NCI-H748 (cell line): Measurements from ENCODE around the gene TACC2.
"Not testable (repeated sequence)": the region's sequence is repeated elsewhere in the genome, so short reads cannot be mapped to it uniquely, and the experiment has no call there.

Experiments
- DNase-seq: peaks from one replicate; lab custom pipeline; 2025; ENCODE audit not compliant: unreplicated experiment; lab: John Stamatoyannopoulos, UW

TACC2 gene

DNA sequence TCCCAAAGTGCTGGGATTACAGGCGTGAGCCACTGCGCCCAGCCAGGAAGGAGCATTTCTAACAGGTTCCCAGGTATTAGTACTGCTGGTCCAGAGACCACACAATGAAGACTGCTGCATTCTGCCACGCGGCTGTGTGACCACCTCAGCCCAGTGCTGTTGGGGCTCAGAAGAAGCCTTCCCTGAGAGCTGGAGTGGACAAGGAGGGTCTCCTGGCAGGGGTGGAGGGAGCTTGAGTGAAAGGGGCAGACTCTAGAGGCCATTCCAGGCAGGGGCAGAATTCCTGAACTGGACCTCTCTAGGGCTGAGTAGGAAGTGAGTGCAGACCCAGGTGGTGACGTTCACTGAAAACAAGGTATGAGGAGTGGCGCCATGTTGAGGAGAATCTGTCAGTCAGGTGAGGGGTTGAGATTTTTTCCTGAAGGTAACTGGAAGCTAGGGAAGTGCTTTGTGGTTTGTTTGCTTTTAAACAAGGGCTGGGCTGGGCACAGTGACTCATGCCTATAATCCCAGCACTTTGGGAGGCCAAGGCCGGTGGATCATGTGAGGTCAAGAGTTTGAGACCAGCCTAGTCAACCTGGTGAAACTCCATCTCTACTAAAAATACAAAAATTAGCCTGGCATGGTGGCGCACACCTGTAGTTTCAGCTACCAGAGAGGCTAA, 67.6 kb downstream of the TACC2 start:
- no peak for DNase-seq

- no peak for DNase-seq
Measured at GRCh38 chr10:122057841-122058413, 69.0 kb downstream of the TACC2 start.

DNA sequence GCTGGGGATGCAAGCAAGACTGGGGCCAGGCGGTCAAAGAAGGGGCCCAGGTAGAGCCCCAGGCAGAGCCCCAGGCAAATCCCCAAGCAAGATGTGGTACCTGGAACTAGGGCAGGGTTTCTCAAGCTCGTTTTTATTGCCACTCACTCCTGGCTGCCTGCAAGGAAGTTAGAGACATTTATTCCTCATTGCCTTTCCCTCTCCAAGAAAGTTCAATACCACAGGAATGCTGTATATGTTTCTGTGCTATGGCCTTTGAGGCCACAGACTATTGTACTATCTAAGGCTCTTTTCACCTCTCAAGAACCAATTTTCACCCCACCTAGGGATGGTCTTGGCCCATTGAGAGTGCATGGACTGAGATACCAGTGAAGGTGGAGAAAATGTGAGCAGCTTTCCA, 71.3 kb downstream of the TACC2 start:
- DNase-seq: no peak

DNA sequence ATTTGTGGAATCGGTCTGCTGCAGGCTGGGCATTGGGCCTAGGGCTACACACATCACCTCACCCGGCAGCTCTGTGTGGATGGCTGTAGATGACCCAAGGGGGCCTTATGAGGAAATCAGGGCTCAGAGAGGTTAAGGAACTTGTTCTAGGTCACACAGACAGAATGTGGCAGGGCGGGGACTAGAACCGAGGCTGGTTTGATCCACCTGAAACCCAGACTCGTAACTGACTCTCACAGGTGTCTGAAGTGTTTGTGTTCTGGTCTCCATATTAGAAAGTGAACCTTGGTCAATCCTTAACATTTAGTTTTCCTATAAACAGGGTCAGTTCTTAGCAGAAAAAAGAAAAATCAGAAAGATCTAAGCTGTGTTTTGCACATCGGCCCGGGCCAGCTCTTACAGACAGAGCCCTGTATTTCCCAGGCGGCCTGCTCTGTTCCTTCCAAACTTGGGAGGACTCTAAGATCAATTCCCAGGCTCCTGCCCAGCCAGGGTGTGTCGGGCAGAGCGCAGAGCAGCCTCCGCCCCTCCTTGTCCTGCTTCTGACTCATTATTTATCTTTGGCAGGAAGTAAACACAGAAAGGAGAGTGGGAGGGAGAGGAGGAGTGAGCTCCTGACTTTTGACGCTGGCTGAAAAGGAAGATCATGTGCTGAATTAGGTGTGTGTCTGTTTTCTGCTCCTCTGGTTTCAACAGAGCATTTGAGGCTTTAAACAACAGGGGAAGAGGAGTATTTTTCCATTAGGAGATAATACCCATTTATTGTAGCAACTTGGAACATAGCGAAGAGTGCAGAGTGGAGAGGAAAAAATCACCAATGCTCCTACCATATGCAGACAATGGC, 74.1 kb downstream of the TACC2 start:
- peak; percentile 83 for DNase-seq

DNA sequence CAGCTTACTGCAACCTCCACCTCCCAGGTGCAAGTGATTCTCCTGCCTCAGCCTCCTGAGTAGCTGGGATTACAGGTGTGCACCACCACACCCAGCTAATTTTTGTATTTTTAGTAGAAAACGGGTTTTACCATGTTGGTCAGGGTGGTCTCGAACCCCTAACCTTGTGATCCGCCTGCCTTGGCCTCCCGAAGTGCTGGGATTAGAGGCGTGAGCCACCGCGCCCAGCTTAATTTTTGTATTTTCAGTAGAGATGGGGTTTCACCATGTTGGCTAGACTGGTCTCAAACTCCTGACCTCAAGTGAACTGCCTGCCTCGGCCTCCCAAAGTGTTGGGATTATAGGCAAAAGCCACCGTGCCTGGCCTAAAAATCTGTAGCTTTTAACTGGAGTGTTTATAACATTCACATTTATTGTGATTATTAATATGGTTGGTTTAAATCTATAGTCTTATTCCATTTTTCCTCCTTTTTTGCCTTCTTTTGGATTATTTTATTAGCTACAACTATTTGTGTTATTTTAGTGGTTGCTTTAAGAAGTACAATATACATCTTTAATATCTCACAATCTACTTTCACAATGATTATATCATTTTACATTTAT, 77.5 kb downstream of the TACC2 start:
- not testable (repeated sequence) for DNase-seq

DNA sequence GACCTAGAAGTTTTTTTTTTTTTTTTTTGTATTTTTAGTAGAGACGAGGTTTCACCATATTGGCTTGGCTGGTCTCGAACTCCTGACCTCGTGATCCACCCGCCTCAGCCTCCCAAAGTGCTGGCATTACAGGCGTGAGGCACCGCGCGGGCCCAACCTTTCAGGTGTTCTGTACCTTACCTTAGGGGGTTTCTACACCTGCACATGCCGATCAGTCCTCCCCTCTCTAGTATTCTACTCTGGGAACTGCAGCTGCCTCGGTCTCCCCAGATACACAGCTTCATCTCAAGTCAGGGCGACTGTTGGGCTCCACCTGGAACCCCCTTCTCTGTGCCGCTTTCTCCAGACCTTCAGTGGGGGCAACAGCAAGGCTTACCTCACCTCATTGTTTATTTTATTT, 79.9 kb downstream of the TACC2 start:
- DNase-seq: no peak

- no peak for DNase-seq
Measured at GRCh38 chr10:122072491-122072890, 83.5 kb downstream of the TACC2 start.

GRCh38 chr10:122073508-122073907, 84.5 kb downstream of the TACC2 start:
- no peak for DNase-seq

DNA sequence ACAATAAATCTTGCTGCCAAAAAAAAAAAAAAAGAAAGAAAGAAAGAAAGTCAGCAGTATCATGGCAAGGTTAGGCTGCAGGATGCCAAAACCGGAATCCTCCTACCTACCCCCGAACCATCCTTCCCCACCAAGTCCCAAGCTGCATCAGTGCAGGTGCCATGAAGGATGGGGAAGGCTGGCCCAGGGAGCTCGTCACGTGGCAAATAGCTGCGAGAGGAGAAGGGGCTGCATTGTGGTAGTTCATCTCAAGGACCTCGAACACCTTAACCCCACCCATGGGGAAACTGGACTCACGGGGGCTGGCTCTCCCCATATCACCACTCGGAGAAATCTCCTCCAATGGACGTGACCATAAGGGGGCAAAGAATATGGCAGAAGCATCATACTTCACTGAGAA, 86.2 kb downstream of the TACC2 start:
- DNase-seq: no peak

DNA sequence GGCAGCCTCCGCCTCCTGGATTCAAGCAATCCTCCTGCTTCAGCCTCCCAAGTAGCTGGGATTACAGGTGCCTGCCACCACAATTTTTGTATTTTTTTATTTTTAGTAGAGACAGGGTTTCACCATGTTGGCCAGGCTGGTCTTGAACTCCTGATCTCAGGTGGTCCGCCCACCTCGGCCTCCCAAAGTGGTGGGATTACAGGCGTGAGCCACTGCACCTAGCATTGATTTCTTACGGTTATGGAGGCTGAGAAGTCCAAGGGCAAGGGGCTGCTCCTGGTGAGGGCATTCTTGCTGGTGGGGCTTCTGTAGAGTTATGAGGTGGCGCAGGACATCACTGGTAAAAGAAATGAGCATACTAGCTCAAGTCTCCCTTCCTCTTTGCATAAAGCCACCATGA, 86.9 kb downstream of the TACC2 start:
- not testable (repeated sequence) for DNase-seq

DNA sequence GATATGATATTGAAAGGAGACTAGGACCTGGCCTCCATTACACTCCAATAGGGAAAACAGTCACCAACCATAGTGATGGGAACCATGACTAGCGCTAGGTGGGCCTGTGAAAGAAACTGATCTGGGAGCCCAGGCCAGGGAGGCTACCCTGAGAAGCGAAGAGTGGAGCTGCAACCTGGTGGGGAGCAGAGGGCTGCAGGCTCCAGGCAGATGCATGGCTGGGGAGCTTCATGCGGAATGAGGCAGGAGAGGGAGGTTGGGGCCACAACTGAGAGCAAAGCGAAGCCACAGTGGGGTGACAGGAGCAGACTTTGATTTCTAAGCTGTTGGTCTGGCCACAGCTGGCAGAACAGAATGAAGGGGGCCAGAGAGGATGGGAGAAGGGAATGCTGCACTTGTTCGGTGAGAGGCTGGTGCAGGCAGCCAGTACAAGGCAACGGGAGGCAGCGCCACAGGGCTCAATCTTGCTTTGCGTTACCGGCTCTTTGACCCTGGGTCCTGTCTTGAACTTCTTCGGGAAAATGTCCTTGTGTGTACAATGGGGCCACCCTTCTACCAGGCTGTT, 88.4 kb downstream of the TACC2 start:
- DNase-seq: no peak

GRCh38 chr10:122078326-122078725, 89.4 kb downstream of the TACC2 start:
- no peak for DNase-seq

DNA sequence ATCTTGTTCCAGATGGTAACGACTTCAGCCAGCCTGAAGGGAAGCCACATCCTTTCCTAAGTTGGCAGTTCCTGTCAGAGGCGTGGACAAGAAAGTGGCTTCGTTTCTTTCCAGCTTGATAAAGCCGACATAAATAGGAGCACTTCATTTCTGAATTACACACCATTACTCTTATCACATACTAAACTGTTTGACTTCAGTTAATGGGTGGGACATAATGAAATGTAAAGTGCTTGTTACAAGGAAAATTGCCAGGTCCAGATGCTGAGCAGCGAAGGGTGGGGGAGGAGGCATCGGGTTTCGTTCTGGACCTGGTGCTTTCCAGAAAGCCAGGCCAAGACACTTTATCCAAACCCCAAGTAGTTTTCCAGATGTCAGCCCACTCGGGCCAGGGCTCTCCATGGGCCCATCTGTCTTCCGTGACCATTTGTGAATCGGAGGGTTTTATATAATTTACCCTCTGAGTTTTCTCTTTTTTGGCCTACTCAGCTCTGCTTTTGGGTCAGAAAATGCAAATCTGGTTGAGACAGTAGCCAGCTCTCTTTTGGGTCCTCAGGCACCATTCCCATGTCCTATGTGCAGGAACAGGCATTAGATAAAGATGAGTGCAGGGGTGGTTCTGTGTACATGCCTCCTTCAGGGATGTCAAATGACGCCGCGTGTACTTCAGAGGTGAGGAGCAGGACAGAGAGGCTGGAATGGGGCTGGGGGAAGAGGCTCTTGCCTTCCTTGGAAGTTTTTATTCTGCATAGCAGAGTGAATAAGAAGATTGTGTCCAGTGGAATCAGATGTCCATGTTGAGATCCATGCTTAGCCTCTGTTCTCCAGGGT, 90.2 kb downstream of the TACC2 start:
- DNase-seq: peak; percentile 40

GRCh38 chr10:122082616-122083477, 93.9 kb downstream of the TACC2 start:
- DNase-seq: no peak

DNA sequence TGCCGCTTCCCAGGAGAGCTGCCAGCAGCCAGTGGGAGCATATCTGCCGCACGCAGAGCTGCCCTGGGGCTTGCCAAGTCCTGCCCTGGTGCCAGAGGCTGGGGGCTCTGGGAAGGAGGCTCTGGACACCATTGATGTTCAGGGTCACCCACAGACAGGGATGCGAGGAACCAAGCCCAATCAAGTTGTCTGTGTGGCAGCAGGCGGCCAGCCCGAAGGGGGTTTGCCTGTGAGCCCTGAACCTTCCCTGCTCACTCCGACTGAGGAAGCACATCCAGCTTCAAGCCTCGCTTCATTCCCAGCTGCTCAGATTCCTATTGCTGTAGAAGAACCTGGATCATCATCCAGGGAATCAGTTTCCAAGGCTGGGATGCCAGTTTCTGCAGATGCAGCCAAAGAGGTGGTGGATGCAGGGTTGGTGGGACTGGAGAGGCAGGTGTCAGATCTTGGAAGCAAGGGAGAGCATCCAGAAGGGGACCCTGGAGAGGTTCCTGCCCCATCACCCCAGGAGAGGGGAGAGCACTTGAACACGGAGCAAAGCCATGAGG, 94.6 kb downstream of the TACC2 start:
- DNase-seq: no peak

- DNase-seq: no peak
Measured at GRCh38 chr10:122084286-122085041, 95.5 kb downstream of the TACC2 start.

GRCh38 chr10:122085423-122085911, 96.5 kb downstream of the TACC2 start:
- no peak for DNase-seq

- DNase-seq: no peak
Measured at GRCh38 chr10:122086416-122087240, 97.7 kb downstream of the TACC2 start.
